Activated CD8-positive, alpha-beta memory T cell treated with anti-CD3 and anti-CD28 coated beads, Interleukin-2, amount 10 ng/mL, durations not matched to agents 7 days and 5 days (primary cell): Measurements from ENCODE around the gene MORF4L2. TPM values are rescaled to one million over a fixed set of nuclear protein-coding genes. Genes with fewer than 3 reads are reported as not detected.

Experiments
- ATAC-seq: fragments of 150-1000 bp; cut with Tn5 transposase; one replicate; pipeline ENCODE4 v1.10.0; 2021; ENCODE audit warnings: moderate library complexity
- CTCF ChIA-PET: fragments of 350-600 bp; sonication (Branson Sonifier 250); formaldehyde crosslinking; loops from one replicate; lab custom pipeline; 2021; ENCODE audit warnings: antibody characterized with exemption; lab: Charles Lee
- DNase-seq: peaks from one replicate; pipeline ENCODE4 v3.0.0-alpha.2; 2020
- H3K27ac Mint-ChIP-seq: one replicate; pipeline ENCODE4 v1.8.0; 2021; ENCODE audit warnings: mild to moderate bottlenecking, mixed read lengths
- H3K27me3 Mint-ChIP-seq: one replicate; pipeline ENCODE4 v1.8.0; 2021; ENCODE audit warnings: mixed read lengths
- H3K36me3 Mint-ChIP-seq: one replicate; pipeline ENCODE4 v1.8.0; 2021; ENCODE audit warnings: mild to moderate bottlenecking, mixed read lengths
- H3K4me1 Mint-ChIP-seq: one replicate; pipeline ENCODE4 v1.8.0; 2021; ENCODE audit warnings: mixed read lengths
- H3K4me3 Mint-ChIP-seq: one replicate; pipeline ENCODE4 v1.8.0; 2021; ENCODE audit warnings: mild to moderate bottlenecking, moderate library complexity, mixed read lengths
- H3K9me3 Mint-ChIP-seq: one replicate; pipeline ENCODE4 v1.8.0; 2022; ENCODE audit warnings: low read depth, mixed read lengths
- total RNA-seq, 2 experiments: library from RNA; stranded (reverse); gene quantifications; one replicate each; pipeline ENCODE4 v1.2.3, GENCODE V29; 2021

Gene MORF4L2, protein sequence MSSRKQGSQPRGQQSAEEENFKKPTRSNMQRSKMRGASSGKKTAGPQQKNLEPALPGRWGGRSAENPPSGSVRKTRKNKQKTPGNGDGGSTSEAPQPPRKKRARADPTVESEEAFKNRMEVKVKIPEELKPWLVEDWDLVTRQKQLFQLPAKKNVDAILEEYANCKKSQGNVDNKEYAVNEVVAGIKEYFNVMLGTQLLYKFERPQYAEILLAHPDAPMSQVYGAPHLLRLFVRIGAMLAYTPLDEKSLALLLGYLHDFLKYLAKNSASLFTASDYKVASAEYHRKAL
- total RNA-seq = 100 to 1,000 TPM; 130 to 159 TPM

DNA sequence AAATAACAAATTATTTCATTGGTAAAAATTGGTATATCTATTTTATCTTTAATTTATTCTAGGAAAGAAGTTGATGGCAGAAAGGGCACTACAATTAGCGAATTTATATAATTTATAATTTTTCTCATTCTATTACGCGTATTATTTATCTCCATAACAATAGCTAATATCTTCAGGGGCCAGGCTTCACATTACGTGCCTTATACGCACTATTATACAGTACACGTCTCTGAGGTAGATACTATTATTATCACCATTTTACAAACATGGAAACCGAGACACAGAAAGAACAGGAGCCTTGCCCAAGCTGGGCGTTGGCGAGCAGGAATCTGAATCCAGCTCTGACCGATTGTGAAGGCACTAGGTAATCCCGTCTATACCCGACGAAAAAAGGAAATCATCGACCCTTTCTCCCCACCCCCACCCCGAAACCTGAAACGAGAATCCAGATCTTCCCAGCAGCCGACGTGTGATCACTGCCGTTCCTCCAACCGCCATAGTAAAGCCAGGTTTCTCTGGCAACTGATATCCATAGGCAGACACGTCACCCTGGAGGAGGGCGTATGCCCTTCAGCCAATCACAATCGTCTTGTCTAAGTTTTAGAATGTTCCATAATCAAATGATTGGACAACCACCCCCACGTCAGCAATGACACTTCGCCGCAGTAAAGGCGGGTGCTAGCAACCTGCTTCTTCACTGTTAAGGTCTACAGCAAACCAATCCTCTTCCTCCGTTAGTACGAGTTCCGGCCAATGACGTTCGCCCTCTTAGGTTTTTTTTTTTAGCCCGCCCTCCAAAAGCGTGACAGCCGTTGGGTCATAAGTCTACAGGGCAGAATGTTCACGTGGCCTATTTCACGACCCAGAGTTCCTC, at the start of gene MORF4L2:
Gene MORF4L2 (minus strand): TSS at position 501 of the 874 bp plus-strand sequence. CDS start 9,672 bp downstream, outside the sequence.
- peak; percentile 96 for DNase-seq
- CTCF ChIA-PET = interaction anchor here (0.7 to 0.9 kb wide), 2 partner anchors 114 to 152 kb away, joined by 3 read pairs; no protein-coding TSS in a partner anchor
- no peaks in the 10 kb centered on the region for H3K9me3 Mint-ChIP-seq
- ATAC-seq = peak; percentile 89
- peak within 1 kb of the TSS; percentile 90 for H3K27ac Mint-ChIP-seq
- H3K4me1 Mint-ChIP-seq = peaks cover 10% of the 10 kb centered on the region
- H3K4me3 Mint-ChIP-seq = no peak within 1 kb of the TSS
- peaks cover 17% of the 10 kb centered on the region for H3K36me3 Mint-ChIP-seq
- H3K27me3 Mint-ChIP-seq = no peaks in the 10 kb centered on the region

DNA sequence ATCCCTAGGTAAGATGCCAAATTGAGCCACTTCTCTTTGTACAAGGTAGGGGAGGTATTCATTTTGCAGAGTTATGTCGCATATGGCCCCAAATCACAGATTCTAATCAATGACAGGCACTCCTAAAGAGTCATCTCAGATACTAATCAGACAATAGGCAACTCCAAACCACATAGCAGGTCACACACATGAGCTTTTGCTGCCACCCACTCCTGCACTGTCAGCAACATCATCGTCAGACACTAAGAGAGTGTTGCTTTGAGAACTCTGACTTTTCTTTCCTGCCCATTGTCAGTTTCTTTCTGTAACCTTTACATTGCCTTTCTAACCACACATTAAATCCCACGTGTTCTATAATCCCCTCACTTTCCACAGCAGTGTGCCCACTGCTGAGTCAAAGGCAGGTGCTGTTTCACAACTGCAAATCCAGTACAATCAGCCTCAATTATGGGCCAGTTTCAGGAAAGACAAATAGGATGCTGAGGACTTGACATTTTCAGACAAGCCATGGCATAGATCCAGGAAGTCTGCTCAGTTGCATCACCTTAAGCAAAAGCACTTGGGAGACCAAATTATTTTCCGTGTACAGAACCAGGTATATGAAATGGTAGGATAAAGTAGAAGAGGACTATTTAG, 47.7 kb upstream of the MORF4L2 start:
- ATAC-seq (peak; percentile 6), DNase-seq (no peak)
- no peak overlapping the region for H3K27ac Mint-ChIP-seq
- H3K9me3 Mint-ChIP-seq = no peaks in the 10 kb centered on the region
- H3K36me3 Mint-ChIP-seq = no peaks in the 10 kb centered on the region
- CTCF ChIA-PET = no interaction called here
- peaks cover 14% of the 10 kb centered on the region for H3K27me3 Mint-ChIP-seq
- H3K4me1 Mint-ChIP-seq = peaks cover 13% of the 10 kb centered on the region
- H3K4me3 Mint-ChIP-seq = no peak overlapping the region

DNA sequence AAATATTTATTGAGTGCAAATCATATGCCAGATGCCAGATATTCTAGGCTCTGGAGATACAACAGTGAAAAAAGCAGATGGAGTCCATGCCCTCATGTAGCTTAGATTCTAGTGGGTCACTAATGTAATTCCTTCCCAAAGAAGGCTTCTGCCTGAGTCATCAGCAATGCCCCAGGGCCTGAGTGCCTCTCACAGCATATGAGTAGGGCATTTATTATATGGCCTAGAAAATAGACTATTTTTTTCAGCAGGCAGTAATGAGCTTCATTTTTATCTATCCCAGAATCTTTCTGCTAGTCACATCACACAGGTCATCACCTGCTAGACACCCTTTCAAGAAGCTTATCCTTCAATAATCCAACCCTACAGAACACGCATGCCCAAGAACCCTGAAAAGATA, 46.5 kb upstream of the MORF4L2 start:
- Mint-ChIP-seq H3K36me3 (no peaks in the 10 kb centered on the region), H3K27me3 (peaks cover 14% of the 10 kb centered on the region), H3K4me1 (peaks cover 13% of the 10 kb centered on the region), H3K27ac (no peak overlapping the region), H3K9me3 (no peaks in the 10 kb centered on the region), H3K4me3 (no peak overlapping the region)
- CTCF ChIA-PET = no interaction called here
- ATAC-seq = no peak
- no peak for DNase-seq

DNA sequence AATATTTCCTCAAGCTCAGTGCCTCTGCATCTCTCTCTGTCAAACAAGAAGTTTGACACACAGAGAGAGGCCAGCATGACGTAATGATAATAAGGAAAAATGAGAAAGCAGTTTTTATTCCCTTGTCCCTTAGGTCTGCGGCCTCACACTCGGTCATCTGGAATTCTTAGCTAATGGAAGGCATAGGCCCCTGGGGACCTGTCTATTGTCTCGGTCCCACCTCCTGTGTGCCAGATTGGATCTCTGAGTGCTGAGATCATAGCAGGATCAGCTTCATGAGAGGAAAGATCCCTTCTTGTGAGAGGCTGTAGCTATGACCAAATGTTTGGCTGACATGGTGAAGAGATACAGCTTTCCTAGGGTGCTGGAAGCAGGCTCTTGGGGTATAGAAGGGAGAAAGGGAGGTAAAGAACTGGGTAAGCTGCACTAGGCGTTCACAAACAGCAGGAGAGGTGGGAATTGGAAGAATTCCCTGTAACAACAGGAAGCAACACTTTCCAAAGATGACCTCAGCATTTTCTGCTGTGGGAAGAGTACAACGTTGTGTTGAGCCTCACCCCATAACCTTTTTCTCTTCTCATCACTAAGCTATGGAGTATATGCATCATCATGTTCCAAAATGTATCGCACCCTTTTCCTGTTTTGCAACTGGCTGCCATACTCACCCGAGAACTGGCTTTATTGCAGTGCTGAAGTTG, 44.4 kb upstream of the MORF4L2 start:
- CTCF ChIA-PET = no interaction called here
- Mint-ChIP-seq H3K36me3 (no peaks in the 10 kb centered on the region), H3K4me1 (peaks cover 13% of the 10 kb centered on the region), H3K9me3 (no peaks in the 10 kb centered on the region), H3K4me3 (no peak overlapping the region), H3K27me3 (peaks cover 14% of the 10 kb centered on the region), H3K27ac (no peak overlapping the region)
- no peak for ATAC-seq
- DNase-seq = no peak

DNA sequence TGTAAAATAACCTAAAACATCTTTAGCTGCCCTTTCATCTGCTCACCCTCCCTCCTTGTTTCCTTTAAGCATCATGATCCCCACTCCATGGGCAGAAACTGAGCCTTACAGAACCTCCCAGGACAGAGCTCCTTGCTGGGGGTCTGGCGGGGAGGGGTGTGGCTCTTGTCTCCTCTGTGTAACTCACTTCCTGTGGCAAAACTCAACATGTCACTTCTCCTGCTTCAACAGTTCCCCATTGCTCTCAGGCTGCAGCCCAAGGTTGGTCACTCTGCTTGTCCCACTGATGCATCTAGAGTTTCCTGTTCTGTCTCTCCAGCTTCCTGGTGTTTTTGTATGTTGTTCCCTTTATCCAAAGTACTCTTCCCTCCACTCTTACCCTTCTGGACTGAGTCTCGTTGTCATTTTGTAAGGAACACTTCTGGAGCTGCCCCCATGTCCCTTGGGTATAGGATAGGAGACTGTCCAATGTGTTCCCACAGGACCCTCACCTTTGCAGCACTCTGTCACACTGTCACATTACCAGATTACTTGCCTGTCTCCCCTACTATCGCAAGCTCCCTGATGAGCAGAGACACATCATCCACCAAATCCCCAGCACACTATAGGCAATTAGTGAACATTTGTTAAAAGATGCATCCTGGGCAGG, 43.8 kb upstream of the MORF4L2 start:
- no peak overlapping the region for H3K27ac Mint-ChIP-seq
- CTCF ChIA-PET = interaction anchor here (0.9 kb wide), 1 partner anchor 20 kb away, joined by 3 read pairs; the partner anchor contains the start of gene TMEM31

DNA sequence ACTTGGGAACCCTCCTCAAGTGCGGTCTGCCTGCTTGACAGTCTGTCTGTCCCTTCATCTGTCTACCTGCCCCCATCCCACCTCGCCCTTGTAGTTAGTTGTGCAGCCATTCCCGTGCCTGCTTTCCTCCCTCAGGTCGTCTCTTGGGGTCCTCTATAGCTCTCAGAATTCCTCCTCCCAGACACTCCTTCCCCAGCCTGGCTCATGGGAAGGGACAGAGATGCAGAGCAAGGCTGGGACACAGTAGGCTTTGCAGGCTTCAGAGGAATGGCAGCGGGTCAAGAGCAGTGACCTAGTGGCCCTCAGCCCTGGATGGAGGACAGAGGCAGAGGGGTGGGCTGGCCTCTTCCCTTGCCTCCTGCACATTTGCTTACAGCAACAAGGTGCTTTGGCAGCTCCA, 42.5 kb upstream of the MORF4L2 start:
- no peaks in the 10 kb centered on the region for H3K9me3 Mint-ChIP-seq
- H3K27ac Mint-ChIP-seq = no peak overlapping the region
- H3K4me1 Mint-ChIP-seq = peaks cover 8% of the 10 kb centered on the region
- ATAC-seq = no peak
- H3K27me3 Mint-ChIP-seq = peaks cover 12% of the 10 kb centered on the region
- no peak for DNase-seq
- H3K36me3 Mint-ChIP-seq = no peaks in the 10 kb centered on the region
- no peak overlapping the region for H3K4me3 Mint-ChIP-seq
- CTCF ChIA-PET = no interaction called here

More for the DNA sequence above, 43.8 kb upstream of the MORF4L2 start:
- H3K4me3 Mint-ChIP-seq = no peak overlapping the region
- peaks cover 13% of the 10 kb centered on the region for H3K4me1 Mint-ChIP-seq
- no peaks in the 10 kb centered on the region for H3K9me3 Mint-ChIP-seq
- DNase-seq (no peak), ATAC-seq (no peak)
- H3K36me3 Mint-ChIP-seq = no peaks in the 10 kb centered on the region
- H3K27me3 Mint-ChIP-seq = peaks cover 14% of the 10 kb centered on the region

DNA sequence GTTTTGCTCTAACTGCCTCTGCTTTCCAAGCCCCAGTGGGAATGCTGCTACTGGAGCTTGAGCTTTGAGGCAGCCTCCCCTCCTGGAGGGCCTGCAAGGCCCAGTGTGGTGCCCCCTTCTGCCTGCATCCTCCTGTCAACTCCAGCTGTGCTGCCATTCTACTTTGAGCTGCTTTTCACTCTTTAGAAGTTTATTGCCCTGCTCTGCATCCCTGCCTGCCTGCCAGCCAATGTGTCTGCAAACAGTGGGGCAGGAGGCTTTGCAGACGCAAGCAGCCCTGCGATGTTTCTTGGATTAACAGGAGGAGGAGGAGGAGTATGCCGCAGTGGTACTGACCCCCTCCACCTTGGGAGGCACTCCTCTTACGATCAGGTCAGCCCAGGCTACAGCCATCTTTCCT, 40.6 kb upstream of the MORF4L2 start:
- Mint-ChIP-seq H3K27ac (no peak overlapping the region), H3K4me1 (peaks cover 6% of the 10 kb centered on the region), H3K36me3 (no peaks in the 10 kb centered on the region), H3K9me3 (no peaks in the 10 kb centered on the region), H3K27me3 (peaks cover 6% of the 10 kb centered on the region), H3K4me3 (no peak overlapping the region)
- no peak for DNase-seq
- CTCF ChIA-PET = no interaction called here
- ATAC-seq = no peak

DNA sequence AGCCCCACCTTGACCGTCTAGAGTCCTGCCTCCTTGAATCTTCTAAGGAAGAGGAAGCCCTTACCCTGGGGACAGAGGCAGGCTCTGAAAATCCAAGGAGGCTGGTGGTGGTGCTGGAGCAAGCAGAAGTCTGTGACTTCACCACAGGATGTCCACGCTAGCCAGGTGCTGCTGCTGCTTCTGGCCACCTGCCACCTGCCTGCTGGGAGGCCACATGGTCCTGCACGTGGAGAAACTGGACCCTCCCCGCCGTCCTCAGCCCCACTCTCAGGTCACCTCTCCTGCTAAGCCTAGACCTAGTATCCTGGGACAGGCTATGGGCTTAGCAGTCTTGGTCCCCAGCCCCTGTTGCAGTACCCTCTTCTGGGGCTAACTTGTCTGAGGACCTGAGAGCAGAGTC, 40.0 kb upstream of the MORF4L2 start:
- DNase-seq (no peak), ATAC-seq (no peak)
- CTCF ChIA-PET = no interaction called here
- no peak overlapping the region for H3K4me3 Mint-ChIP-seq
- H3K4me1 Mint-ChIP-seq = peaks cover 6% of the 10 kb centered on the region
- H3K27ac Mint-ChIP-seq = no peak overlapping the region
- H3K9me3 Mint-ChIP-seq = no peaks in the 10 kb centered on the region
- H3K36me3 Mint-ChIP-seq = no peaks in the 10 kb centered on the region
- peaks cover 5% of the 10 kb centered on the region for H3K27me3 Mint-ChIP-seq

DNA sequence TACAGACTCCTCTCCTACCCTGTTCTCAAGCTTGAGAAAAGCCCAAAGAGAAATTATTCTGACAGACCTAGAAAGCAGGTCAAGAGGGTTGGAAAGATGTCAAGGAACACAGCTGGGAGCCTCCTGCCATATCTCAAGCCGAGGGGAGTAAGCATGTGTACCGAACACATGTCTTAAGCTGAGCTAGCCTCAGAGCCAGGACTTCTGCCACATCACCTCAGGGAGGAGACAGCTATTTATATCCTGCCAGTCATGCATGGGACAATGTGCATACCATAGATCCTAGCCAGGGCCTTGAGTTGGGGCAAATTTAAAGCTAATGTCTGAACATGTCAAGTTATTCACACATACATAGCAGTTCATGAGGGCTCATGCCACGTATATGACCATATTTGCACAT, 36.0 kb upstream of the MORF4L2 start:
- Mint-ChIP-seq H3K27me3 (peaks cover 5% of the 10 kb centered on the region), H3K9me3 (no peaks in the 10 kb centered on the region), H3K4me3 (no peak overlapping the region), H3K27ac (no peak overlapping the region), H3K36me3 (no peaks in the 10 kb centered on the region), H3K4me1 (no peaks in the 10 kb centered on the region)
- DNase-seq (no peak), ATAC-seq (no peak)
- CTCF ChIA-PET = no interaction called here

DNA sequence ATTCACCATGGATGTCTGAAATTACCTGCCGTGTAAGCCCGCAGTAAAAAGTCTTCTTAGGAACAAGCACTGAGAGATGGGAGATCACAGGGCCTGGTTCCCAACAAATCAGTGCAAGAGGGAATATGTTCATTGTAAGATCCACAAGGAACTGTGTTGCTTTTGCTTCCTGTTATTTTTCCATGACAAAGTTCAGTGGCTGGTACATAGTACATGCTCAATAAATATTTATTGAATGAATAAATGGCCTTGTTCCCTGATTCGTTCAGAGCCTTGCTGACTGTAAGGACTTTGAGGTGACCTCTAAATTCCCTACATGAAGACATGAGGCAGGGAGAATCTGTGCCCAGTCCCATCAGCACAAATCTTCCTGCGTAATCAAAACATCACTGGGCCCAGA, 31.6 kb upstream of the MORF4L2 start:
- Mint-ChIP-seq H3K4me1 (no peaks in the 10 kb centered on the region), H3K4me3 (no peak overlapping the region), H3K27me3 (peaks cover 5% of the 10 kb centered on the region), H3K27ac (no peak overlapping the region), H3K36me3 (no peaks in the 10 kb centered on the region), H3K9me3 (no peaks in the 10 kb centered on the region)
- DNase-seq (no peak), ATAC-seq (no peak)
- CTCF ChIA-PET = no interaction called here

DNA sequence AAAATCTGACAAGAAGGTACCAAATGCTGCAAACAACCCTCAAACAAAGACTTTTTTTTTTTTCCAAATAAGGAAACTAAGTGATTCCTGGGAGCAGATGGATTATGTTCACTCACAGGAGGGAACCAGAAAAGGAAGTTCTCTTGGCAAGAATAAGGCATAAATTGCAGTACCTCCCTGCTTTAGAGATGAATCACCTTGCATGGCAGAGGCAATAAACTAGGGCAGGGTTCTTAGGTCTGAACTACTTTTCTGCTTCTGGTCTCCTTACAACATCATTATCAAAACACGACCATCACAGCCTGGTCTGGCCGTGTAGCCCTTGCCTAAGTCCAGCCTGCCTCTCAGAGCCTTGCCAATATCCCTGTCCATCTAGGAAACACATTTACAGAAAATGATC, 30.5 kb upstream of the MORF4L2 start:
- H3K27ac Mint-ChIP-seq = no peak overlapping the region
- H3K4me3 Mint-ChIP-seq = no peak overlapping the region
- H3K36me3 Mint-ChIP-seq = no peaks in the 10 kb centered on the region
- H3K4me1 Mint-ChIP-seq = no peaks in the 10 kb centered on the region
- DNase-seq (no peak), ATAC-seq (no peak)
- no peaks in the 10 kb centered on the region for H3K9me3 Mint-ChIP-seq
- H3K27me3 Mint-ChIP-seq = peaks cover 1% of the 10 kb centered on the region
- CTCF ChIA-PET = no interaction called here

DNA sequence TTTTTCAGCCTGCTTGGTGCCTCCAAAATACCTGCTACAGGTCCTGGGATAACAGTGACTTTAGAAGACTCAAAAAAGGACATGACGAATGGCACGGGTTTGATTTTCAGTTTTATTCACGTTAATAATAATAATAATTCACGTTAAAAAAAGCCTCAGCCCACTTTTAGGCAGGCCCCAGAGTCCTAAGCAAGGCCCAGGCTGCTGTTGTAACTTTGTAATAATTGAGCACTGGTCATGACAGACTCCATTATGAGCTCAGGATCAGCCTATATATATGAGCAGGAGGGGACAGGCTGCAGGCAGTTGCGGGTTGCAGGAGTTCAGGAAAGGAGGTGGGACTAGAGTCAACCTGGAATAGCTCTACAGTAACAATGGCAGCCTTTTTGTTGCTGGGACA, 24.1 kb upstream of the MORF4L2 start, which contains the start of gene TMEM31:
Gene TMEM31 (plus strand): TSS at position 301 of the 400 bp plus-strand sequence. CDS start 1,350 bp downstream, outside the sequence.
- H3K36me3 Mint-ChIP-seq = no peaks in the 10 kb centered on the region
- no peaks in the 10 kb centered on the region for H3K4me1 Mint-ChIP-seq
- no peak within 1 kb of the TSS for H3K27ac Mint-ChIP-seq
- H3K4me3 Mint-ChIP-seq = no peak within 1 kb of the TSS
- no peak for ATAC-seq
- H3K27me3 Mint-ChIP-seq = no peaks in the 10 kb centered on the region
- CTCF ChIA-PET = interaction anchor here (0.7 to 1.7 kb wide), 4 partner anchors 19 to 1209 kb away, joined by 3 to 7 read pairs (median 3); no protein-coding TSS in a partner anchor
- DNase-seq = no peak
- H3K9me3 Mint-ChIP-seq = no peaks in the 10 kb centered on the region
